HepG2 (cell line): ENCODE results near the gene CYB5R3. TPM values are rescaled to one million over a fixed set of nuclear protein-coding genes. Genes with fewer than 3 reads are reported as not detected.

Source experiments
- AGO2 ChIP-seq: fragments of 200-400 bp; formaldehyde crosslinking; optimal IDR thresholded peaks from 2 replicates; pipeline ENCODE3; 2017; ENCODE audit warnings: mild to moderate bottlenecking, low read depth, low read length, moderate library complexity
- ATF5 ChIP-seq: sonication (generic); formaldehyde crosslinking; IDR thresholded peaks from 2 replicates; pipeline ENCODE4 v1.4.0; 2020; ENCODE audit warnings: mild to moderate bottlenecking, low read depth, missing genetic modification reagents
- DMAP1 ChIP-seq: IDR thresholded peaks from 2 replicates; pipeline ENCODE4 v1.6.1; 2016
- ERF ChIP-seq: IDR thresholded peaks from 2 replicates; pipeline ENCODE4 v1.6.1; 2018; ENCODE audit warnings: missing biosample characterization, missing genetic modification reagents
- NCOR1 ChIP-seq: fragments of 200-600 bp; sonication (generic); IDR thresholded peaks from 2 replicates; pipeline ENCODE4 v1.7.0; 2017; ENCODE audit warnings: antibody characterized with exemption, low read length, borderline replicate concordance
- RFX5 ChIP-seq: IDR thresholded peaks from 2 replicates; pipeline ENCODE4 v1.6.1; 2011; ENCODE audit warnings: low read depth, low read length, improper control_type of control experiment
- SMAD3 ChIP-seq: sonication (generic); formaldehyde crosslinking; IDR thresholded peaks from 2 replicates; pipeline ENCODE4 v1.4.0; 2020; ENCODE audit warnings: missing genetic modification reagents
- SP1 ChIP-seq, 2 experiments: fragments of 450-650 bp in 1 of 2; sonication (generic) in 1 of 2; formaldehyde crosslinking in 1 of 2; IDR thresholded peaks; 2 replicates each; pipeline versions ENCODE4 v1.4.0 to v1.6.1; 2016 to 2020; ENCODE audit warnings: missing genetic modification reagents in 1 of 2
- ZBTB8A ChIP-seq: sonication (generic); formaldehyde crosslinking; IDR thresholded peaks from 2 replicates; pipeline ENCODE4 v1.4.0; 2020; ENCODE audit warnings: mild to moderate bottlenecking, low read depth, missing genetic modification reagents, borderline replicate concordance
- ZC3H4 ChIP-seq: sonication (generic); formaldehyde crosslinking; IDR thresholded peaks from 2 replicates; pipeline ENCODE4 v1.4.0; 2020; ENCODE audit warnings: missing genetic modification reagents, borderline replicate concordance
- ZNF569 ChIP-seq: sonication (generic); formaldehyde crosslinking; IDR thresholded peaks from 2 replicates; pipeline ENCODE4 v1.5.0; 2020; ENCODE audit warnings: mild to moderate bottlenecking, missing genetic modification reagents, moderate library complexity, borderline replicate concordance
- ZNF629 ChIP-seq: sonication (generic); formaldehyde crosslinking; conservative IDR thresholded peaks from 2 replicates; pipeline ENCODE4 v1.5.0; 2020; ENCODE audit warnings: missing genetic modification reagents
- ZNF639 ChIP-seq: conservative IDR thresholded peaks from 2 replicates; pipeline ENCODE4 v1.6.1; 2018; ENCODE audit warnings: missing genetic modification reagents
- ZNF784 ChIP-seq: sonication (generic); formaldehyde crosslinking; IDR thresholded peaks from 2 replicates; pipeline ENCODE4 v1.5.1; 2020; ENCODE audit warnings: missing genetic modification reagents, mild to moderate bottlenecking, borderline replicate concordance
- polyA plus RNA-seq, 8 experiments: library from polyadenylated mRNA; depleted of rRNA in 3 of 8; stranded (reverse) in 7 of 8; unstranded in 1 of 8; fragments of >200 nt; fragmentation: Illumina TruSeq in 4 of 8; extraction: Trizol in 4 of 8; gene quantifications; 2 replicates each; pipeline versions ENCODE4 v1.2.1 to v1.2.3, GENCODE V29; 2011 to 2016; ENCODE audit warnings: low read depth in 4 of 8, missing spikeins in 1 of 8, mixed read lengths in 1 of 8; ENCODE audit not compliant: insufficient read depth in 1 of 8
- total RNA-seq, 5 experiments: library from RNA; depleted of rRNA; stranded (reverse); fragments of >200 nt; fragmentation: Illumina TruSeq; extraction: Trizol; gene quantifications; 2 replicates each; pipeline ENCODE4 v1.2.3, GENCODE V29; 2016; ENCODE audit warnings: low read depth in 1 of 5
- TF ChIP-seq, protein P1 (sequence below), 2 experiments: sonication (generic) in 1 of 2; formaldehyde crosslinking in 1 of 2; IDR thresholded peaks; 2 replicates each; pipeline versions ENCODE4 v1.4.0 to v1.6.1; 2018 to 2020; ENCODE audit warnings: missing genetic modification reagents in 2 of 2, borderline replicate concordance in 1 of 2, low read depth in 1 of 2, mild to moderate bottlenecking in 1 of 2, missing biosample characterization in 1 of 2
- TF ChIP-seq, protein P2 (sequence below): sonication (generic); formaldehyde crosslinking; IDR thresholded peaks from 2 replicates; pipeline ENCODE4 v1.4.0; 2020; ENCODE audit warnings: missing genetic modification reagents, mild to moderate bottlenecking, borderline replicate concordance
- TF ChIP-seq, protein P3 (sequence below): sonication (generic); formaldehyde crosslinking; conservative IDR thresholded peaks from 2 replicates; pipeline ENCODE4 v1.8.0; 2022; ENCODE audit warnings: low read depth, missing genetic modification reagents

CYB5R3 gene
- total and polyA plus RNA-seq, 2 of the 13 experiments (the other 11 are each of a cell fraction or from before 2014, with no cell fraction given) = 32.4 to 305 TPM

DNA sequence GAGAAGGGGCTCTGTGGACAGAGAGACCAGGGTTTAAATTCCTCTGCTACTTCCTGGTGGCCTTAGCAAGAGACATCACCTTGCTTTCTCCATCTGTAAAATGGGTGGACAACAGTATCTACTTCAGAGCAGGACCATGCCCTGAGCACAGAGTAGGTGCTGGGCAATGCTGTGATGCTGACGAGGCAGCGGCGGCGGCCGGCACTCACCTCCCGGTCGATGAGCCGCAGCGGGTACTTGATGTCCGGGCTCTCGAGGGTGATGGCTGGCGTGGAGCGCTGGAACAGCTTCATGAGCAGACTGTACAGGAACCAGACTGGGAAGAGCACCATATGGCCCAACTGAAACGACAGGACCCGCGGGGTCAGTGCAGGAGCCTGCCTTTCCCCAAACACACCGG is 12.7 kb downstream of the CYB5R3 start (continued):
- TF ChIP-seq, protein P1, sequence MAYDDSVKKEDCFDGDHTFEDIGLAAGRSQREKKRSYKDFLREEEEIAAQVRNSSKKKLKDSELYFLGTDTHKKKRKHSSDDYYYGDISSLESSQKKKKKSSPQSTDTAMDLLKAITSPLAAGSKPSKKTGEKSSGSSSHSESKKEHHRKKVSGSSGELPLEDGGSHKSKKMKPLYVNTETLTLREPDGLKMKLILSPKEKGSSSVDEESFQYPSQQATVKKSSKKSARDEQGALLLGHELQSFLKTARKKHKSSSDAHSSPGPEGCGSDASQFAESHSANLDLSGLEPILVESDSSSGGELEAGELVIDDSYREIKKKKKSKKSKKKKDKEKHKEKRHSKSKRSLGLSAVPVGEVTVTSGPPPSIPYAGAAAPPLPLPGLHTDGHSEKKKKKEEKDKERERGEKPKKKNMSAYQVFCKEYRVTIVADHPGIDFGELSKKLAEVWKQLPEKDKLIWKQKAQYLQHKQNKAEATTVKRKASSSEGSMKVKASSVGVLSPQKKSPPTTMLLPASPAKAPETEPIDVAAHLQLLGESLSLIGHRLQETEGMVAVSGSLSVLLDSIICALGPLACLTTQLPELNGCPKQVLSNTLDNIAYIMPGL (CRISPR knock-in tag; IDR thresholded peaks at IDR 0.05; ENCODE audit: borderline replicate concordance in 1 of 2, low read depth in 1 of 2) = no peak
- TF ChIP-seq, protein P2, sequence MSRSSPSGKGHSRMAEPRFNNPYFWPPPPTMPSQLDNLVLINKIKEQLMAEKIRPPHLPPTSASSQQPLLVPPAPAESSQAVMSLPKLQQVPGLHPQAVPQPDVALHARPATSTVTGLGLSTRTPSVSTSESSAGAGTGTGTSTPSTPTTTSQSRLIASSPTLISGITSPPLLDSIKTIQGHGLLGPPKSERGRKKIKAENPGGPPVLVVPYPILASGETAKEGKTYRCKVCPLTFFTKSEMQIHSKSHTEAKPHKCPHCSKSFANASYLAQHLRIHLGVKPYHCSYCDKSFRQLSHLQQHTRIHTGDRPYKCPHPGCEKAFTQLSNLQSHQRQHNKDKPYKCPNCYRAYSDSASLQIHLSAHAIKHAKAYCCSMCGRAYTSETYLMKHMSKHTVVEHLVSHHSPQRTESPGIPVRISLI (CRISPR knock-in tag) = no peak
- no peak for TF ChIP-seq ZC3H4 (CRISPR knock-in tag)
- TF ChIP-seq ZBTB8A = no peak
- TF ChIP-seq ATF5 (CRISPR knock-in tag) = no peak
- no peak for TF ChIP-seq ERF (CRISPR knock-in tag)
- no peak for TF ChIP-seq SMAD3
- no peak for TF ChIP-seq NCOR1
- TF ChIP-seq SP1 (IDR thresholded peaks at IDR 0.05) = no peak
- TF ChIP-seq SP1 (CRISPR knock-in tag; IDR thresholded peaks at IDR 0.05) = no peak
- TF ChIP-seq ZNF639 = no peak
- TF ChIP-seq ZNF629 (CRISPR knock-in tag) = peak; percentile 90
- TF ChIP-seq AGO2 = peak; percentile 35
- no peak for TF ChIP-seq RFX5
- TF ChIP-seq ZNF784 (CRISPR knock-in tag) = no peak
- TF ChIP-seq, protein P3, sequence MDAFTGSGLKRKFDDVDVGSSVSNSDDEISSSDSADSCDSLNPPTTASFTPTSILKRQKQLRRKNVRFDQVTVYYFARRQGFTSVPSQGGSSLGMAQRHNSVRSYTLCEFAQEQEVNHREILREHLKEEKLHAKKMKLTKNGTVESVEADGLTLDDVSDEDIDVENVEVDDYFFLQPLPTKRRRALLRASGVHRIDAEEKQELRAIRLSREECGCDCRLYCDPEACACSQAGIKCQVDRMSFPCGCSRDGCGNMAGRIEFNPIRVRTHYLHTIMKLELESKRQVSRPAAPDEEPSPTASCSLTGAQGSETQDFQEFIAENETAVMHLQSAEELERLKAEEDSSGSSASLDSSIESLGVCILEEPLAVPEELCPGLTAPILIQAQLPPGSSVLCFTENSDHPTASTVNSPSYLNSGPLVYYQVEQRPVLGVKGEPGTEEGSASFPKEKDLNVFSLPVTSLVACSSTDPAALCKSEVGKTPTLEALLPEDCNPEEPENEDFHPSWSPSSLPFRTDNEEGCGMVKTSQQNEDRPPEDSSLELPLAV = no peak
- no peak for TF ChIP-seq ZNF569 (CRISPR knock-in tag)
- no peak for TF ChIP-seq DMAP1 (CRISPR knock-in tag)
